ENCODE measurements around the gene RAPGEF3.

DNA sequence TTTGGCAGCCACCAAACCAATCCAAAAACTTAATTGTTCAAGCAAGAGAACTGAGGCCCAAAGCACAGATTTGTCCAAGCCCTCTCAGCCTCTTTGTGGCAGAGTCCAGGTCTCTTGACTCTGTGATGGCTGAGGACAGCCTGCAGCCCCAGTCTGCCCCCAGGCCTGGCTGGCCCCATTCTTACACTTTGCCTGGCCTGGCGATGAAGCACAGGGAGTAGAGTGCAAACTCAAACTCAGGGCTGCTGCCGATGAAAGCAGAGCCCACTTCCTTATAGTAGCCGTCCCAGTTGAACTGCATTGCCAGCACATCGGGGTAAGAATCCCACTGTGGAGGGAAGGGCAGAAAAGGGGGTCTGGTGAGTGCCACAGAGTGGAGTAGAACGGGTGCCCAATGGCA is 47.2 kb downstream of the RAPGEF3 start:
- TF ChIP-seq REST (IDR thresholded peaks at IDR 0.05; ENCODE audit: insufficient replicate concordance, low read depth) = no peak
- TF ChIP-seq, protein P1, sequence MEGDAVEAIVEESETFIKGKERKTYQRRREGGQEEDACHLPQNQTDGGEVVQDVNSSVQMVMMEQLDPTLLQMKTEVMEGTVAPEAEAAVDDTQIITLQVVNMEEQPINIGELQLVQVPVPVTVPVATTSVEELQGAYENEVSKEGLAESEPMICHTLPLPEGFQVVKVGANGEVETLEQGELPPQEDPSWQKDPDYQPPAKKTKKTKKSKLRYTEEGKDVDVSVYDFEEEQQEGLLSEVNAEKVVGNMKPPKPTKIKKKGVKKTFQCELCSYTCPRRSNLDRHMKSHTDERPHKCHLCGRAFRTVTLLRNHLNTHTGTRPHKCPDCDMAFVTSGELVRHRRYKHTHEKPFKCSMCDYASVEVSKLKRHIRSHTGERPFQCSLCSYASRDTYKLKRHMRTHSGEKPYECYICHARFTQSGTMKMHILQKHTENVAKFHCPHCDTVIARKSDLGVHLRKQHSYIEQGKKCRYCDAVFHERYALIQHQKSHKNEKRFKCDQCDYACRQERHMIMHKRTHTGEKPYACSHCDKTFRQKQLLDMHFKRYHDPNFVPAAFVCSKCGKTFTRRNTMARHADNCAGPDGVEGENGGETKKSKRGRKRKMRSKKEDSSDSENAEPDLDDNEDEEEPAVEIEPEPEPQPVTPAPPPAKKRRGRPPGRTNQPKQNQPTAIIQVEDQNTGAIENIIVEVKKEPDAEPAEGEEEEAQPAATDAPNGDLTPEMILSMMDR (IDR thresholded peaks at IDR 0.05; ENCODE audit: insufficient read depth, low read length) = no peak

Data from HL-60 (cell line).